ENCODE results near the gene CBLN1. TPM values are rescaled to one million over a fixed set of nuclear protein-coding genes. Genes with fewer than 3 reads are reported as not detected.

CBLN1 gene
- total and polyA plus RNA-seq, 2 experiments from 2014 or later: 1.2 to 6.4 TPM

DNA sequence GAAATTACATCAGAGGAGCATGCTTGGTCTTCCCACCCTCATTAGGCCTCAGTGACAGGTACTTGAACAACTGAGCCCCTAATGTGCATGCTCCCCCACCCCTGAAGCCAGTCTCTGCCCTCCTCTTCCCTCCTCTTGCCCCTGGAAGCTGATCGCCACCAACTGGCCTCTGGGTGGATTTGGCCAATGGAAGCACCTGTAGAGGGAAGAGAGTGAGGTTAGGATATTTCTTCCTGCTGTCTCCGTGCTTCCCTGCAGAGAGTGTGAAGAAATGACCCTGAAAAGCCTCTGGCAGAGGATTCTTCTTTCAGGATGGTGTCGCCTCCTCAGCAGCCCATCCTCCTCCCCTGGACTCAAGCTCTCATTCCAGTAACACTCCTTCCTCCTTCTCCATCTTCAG is 5.9 kb upstream of the CBLN1 start:
- no peak overlapping the region for H3K27ac Mint-ChIP-seq
- peak; percentile 55 for DNase-seq (ENCODE audit: low spot score)

GRCh38 chr16:49284962-49285361 is 3.3 kb upstream of the CBLN1 start:
- DNase-seq (ENCODE audit: low spot score) (no peak), ATAC-seq (no peak)
- H3K36me3 ChIP-seq (ENCODE audit: insufficient read depth): no peaks in the 10 kb centered on the region
- H3K27ac ChIP-seq (ENCODE audit: low read depth): no peak overlapping the region
- H3K4me2 ChIP-seq: no peak overlapping the region
- Mint-ChIP-seq H3K9me3 (no peaks in the 10 kb centered on the region), H3K27ac (no peak overlapping the region), H3K4me3 (no peak overlapping the region), H3K27me3 (ENCODE audit: insufficient read depth, low read depth, poor library complexity) (peaks cover 48% of the 10 kb centered on the region), H3K4me1 (peaks cover 24% of the 10 kb centered on the region), H3K36me3 (ENCODE audit: low read depth) (no peaks in the 10 kb centered on the region; the same call in 2 of the 3 replicates)
- no peaks in the 10 kb centered on the region for H3K79me2 ChIP-seq (replicated peaks; ENCODE audit: insufficient read depth)
- no peak overlapping the region for H2AFZ ChIP-seq
- peaks cover 19% of the 10 kb centered on the region for H3K4me1 ChIP-seq (ENCODE audit: insufficient read depth)
- H4K20me1 ChIP-seq (replicated peaks; ENCODE audit: insufficient read depth): peaks cover 12% of the 10 kb centered on the region
- H3K4me3 ChIP-seq: no peak overlapping the region
- H3F3A ChIP-seq (replicated peaks; ENCODE audit: low read depth): 0 out of 2 replicates have a peak, but pooled peaks cover 3% of the 10 kb centered on the region
- TF ChIP-seq EZH2 (IDR thresholded peaks at IDR 0.05; ENCODE audit: low read depth, unreplicated experiment): peak; percentile 12
- TF ChIP-seq NANOG (IDR thresholded peaks at IDR 0.05; ENCODE audit: borderline replicate concordance): no peak
- TF ChIP-seq EZH2phosphoT487 (IDR thresholded peaks at IDR 0.05; ENCODE audit: unreplicated experiment): no peak
- H3K9me2 ChIP-seq (ENCODE audit: insufficient read depth): no peaks in the 10 kb centered on the region
- peaks cover 61% of the 10 kb centered on the region for H3K27me3 ChIP-seq (ENCODE audit: insufficient read depth)

More for the DNA sequence above, 5.9 kb upstream of the CBLN1 start:
- Mint-ChIP-seq H3K9me3 (no peaks in the 10 kb centered on the region), H3K4me1 (peaks cover 16% of the 10 kb centered on the region), H3K36me3 (ENCODE audit: low read depth) (no peaks in the 10 kb centered on the region; the same call in 2 of the 3 replicates), H3K27me3 (ENCODE audit: insufficient read depth, low read depth, poor library complexity) (peaks cover 31% of the 10 kb centered on the region), H3K4me3 (no peak overlapping the region)
- no peak overlapping the region for H3K4me2 ChIP-seq
- H3K27ac ChIP-seq (ENCODE audit: low read depth): no peak overlapping the region
- peaks cover 12% of the 10 kb centered on the region for H4K20me1 ChIP-seq (replicated peaks; ENCODE audit: insufficient read depth)
- 0 out of 2 replicates have a peak, but pooled peaks cover 3% of the 10 kb centered on the region for H3F3A ChIP-seq (replicated peaks; ENCODE audit: low read depth)
- no peaks in the 10 kb centered on the region for H3K9me2 ChIP-seq (ENCODE audit: insufficient read depth)
- TF ChIP-seq CTCF (conservative IDR thresholded peaks at IDR 0.05; ENCODE audit: low read depth in 2 of 2): peak; percentile 38 to 69; a peak in 3 of 4 replicates
- TF ChIP-seq NANOG (IDR thresholded peaks at IDR 0.05; ENCODE audit: borderline replicate concordance): no peak
- H3K27me3 ChIP-seq (ENCODE audit: insufficient read depth): peaks cover 46% of the 10 kb centered on the region
- no peak overlapping the region for H3K4me3 ChIP-seq
- H3K79me2 ChIP-seq (replicated peaks; ENCODE audit: insufficient read depth): no peaks in the 10 kb centered on the region
- ATAC-seq: peak; percentile 60
- no peak overlapping the region for H2AFZ ChIP-seq
- H3K4me1 ChIP-seq (ENCODE audit: insufficient read depth): peaks cover 8% of the 10 kb centered on the region
- H3K36me3 ChIP-seq (ENCODE audit: insufficient read depth): no peaks in the 10 kb centered on the region

DNA sequence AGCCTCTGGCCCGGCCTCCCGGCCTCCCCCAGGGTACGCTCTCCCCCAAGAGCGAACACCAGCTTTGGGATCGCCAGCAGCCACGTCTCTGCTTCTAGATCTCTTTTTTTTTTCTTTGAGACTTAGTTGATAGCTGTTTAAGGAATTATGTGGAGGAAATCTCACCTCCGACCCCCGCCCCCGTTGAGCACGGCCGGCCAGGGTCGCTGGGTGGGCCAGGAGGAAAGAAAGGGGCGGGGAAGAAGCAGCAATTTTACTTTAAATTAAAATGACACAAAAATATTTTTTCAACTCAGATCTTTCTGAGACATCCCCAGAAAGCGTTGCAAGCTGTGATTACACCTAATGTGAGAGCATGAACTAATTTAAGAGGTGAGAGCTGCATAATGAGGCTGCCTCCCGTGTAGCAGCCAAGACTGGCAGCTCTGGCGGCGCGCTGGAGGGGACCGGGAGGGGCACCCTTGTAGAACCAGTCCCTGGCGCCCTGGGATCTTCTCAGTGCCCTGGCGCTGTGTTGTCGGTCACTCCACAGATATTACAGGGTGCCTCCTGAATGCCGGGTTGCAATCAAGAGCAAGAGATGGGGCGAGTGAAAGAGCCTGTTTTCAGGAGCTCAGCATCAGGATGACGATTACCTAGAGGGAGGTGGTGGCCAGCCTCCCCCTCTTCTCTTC is 1.9 kb upstream of the CBLN1 start:
- Mint-ChIP-seq H3K27ac (no peak overlapping the region), H3K36me3 (ENCODE audit: low read depth) (no peaks in the 10 kb centered on the region; the same call in 2 of the 3 replicates), H3K9me3 (no peaks in the 10 kb centered on the region), H3K27me3 (ENCODE audit: insufficient read depth, low read depth, poor library complexity) (peaks cover 63% of the 10 kb centered on the region), H3K4me3 (peak overlapping the region; percentile 62), H3K4me1 (peaks cover 37% of the 10 kb centered on the region)
- H3K27ac ChIP-seq (ENCODE audit: low read depth): no peak overlapping the region
- H3K36me3 ChIP-seq (ENCODE audit: insufficient read depth): no peaks in the 10 kb centered on the region
- H3K4me2 ChIP-seq: peak overlapping the region; percentile 100
- TF ChIP-seq EZH2 (IDR thresholded peaks at IDR 0.05; ENCODE audit: low read depth, unreplicated experiment): peak; percentile 66
- TF ChIP-seq EZH2phosphoT487 (IDR thresholded peaks at IDR 0.05; ENCODE audit: unreplicated experiment): no peak
- TF ChIP-seq NANOG (IDR thresholded peaks at IDR 0.05; ENCODE audit: borderline replicate concordance): no peak
- H3K9me2 ChIP-seq (ENCODE audit: insufficient read depth): no peaks in the 10 kb centered on the region
- 0 out of 2 replicates have a peak, but pooled peaks cover 3% of the 10 kb centered on the region for H3F3A ChIP-seq (replicated peaks; ENCODE audit: low read depth)
- peaks cover 75% of the 10 kb centered on the region for H3K27me3 ChIP-seq (ENCODE audit: insufficient read depth)
- ATAC-seq (no peak), DNase-seq (ENCODE audit: low spot score) (no peak)
- peak overlapping the region; percentile 79 for H3K4me3 ChIP-seq
- H3K79me2 ChIP-seq (replicated peaks; ENCODE audit: insufficient read depth): no peaks in the 10 kb centered on the region
- peaks cover 17% of the 10 kb centered on the region for H4K20me1 ChIP-seq (replicated peaks; ENCODE audit: insufficient read depth)
- H2AFZ ChIP-seq: no peak overlapping the region
- H3K4me1 ChIP-seq (ENCODE audit: insufficient read depth): peaks cover 33% of the 10 kb centered on the region
